ENCODE measurements around the gene STPG3.

DNA sequence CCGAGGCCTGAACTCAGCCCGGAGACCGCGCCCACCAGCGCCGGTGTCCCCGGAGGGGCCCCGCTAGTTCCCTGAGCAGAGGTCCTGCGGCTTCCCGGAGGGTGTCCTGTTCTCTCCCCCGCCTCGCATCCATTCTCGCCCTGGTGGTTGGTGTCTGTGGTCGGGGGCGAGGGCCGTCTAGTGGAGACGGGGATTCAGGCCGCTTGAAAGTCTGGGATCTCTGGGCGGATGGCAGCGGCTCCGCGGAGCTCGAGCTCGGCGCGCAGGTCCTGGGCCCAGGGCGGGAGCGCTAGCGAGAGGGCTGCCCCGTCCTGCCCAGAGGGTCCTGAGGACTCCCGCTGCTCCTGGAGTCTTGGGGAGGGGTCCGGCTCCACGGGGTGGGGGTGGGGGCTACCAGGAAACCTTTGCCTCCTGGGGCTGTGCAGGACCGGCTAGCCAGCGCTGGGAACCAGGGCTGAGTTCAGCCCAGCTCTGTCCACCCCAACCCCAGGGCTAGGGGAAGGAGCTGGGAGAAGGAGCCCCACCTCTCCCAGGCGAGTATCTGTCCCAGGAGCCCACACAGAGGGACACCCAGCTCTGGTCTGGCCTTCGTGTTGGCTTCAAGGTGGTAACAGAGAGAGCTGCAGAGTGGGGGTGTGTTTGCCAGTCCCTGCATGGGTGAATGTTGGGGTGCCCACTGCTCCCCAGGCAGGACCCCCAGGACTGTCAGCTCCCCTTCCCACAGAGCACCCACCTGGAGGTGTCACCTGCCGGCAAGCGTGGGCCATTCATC, 30.4 kb downstream of the STPG3 start:
- TF ChIP-seq, protein P1, sequence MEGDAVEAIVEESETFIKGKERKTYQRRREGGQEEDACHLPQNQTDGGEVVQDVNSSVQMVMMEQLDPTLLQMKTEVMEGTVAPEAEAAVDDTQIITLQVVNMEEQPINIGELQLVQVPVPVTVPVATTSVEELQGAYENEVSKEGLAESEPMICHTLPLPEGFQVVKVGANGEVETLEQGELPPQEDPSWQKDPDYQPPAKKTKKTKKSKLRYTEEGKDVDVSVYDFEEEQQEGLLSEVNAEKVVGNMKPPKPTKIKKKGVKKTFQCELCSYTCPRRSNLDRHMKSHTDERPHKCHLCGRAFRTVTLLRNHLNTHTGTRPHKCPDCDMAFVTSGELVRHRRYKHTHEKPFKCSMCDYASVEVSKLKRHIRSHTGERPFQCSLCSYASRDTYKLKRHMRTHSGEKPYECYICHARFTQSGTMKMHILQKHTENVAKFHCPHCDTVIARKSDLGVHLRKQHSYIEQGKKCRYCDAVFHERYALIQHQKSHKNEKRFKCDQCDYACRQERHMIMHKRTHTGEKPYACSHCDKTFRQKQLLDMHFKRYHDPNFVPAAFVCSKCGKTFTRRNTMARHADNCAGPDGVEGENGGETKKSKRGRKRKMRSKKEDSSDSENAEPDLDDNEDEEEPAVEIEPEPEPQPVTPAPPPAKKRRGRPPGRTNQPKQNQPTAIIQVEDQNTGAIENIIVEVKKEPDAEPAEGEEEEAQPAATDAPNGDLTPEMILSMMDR (IDR thresholded peaks at IDR 0.05), result no peak
- TF ChIP-seq EP300 (IDR thresholded peaks at IDR 0.05) (no peak), POLR2A (IDR thresholded peaks at IDR 0.05) (no peak), POLR2AphosphoS5 (IDR thresholded peaks at IDR 0.05) (no peak)

Data from stomach (tissue), 4 donors.